ENCODE measurements around the gene TBRG1. TPM values are rescaled to one million over a fixed set of nuclear protein-coding genes. Genes with fewer than 3 reads are reported as not detected.

Gene TBRG1
- total RNA-seq, 1 donor from 2014 or later = 21.3 TPM

DNA sequence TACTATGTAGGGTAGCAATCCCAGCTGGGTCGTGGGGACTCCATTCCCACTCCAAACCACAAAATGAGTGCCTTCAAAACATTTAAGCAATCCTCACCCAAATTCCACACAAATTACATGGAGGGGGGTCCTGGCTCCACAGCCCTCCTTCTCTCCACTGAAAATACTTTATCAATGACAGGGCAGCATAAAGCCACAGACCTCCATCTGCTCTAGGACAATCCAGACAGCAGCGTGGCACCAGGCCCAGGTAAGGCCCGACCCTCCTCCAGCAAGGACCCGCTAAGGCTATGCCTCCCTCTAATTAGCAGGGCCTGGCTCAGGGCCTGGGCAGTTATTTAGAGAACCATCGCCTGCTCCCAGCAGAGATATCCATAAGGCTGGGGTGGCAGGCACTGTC, 11.6 kb upstream of the TBRG1 start, which contains the start of gene PANX3:
PANX3 (plus strand) TSS at position 365 of the 400 bp plus-strand sequence. CDS start 129 bp downstream, outside the sequence.
- intact Hi-C loops (cut with DNase I) = no loop called here
- no peak for DNase-seq (ENCODE audit: low spot score)

DNA sequence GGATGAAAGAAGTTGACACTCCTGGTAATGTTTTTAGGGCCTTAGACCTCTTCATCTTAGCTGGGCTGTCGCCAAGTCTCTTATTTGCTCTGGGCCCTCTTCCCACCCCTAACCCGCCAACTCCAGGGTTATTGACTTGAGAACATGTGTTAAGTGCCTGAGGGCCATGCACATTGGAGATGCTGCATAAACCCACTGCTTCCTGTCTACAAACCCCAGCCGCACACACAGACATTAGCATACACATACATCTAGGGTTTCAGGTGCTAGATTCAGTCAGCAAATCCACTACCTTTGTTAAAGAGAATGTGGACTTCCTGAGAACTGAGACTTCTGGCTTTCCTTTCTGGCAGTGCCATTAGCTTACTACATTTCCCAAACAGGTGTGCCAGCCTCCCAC, 10.6 kb upstream of the TBRG1 start:
- intact Hi-C loops (cut with DNase I) = no loop called here
- no peak for DNase-seq (ENCODE audit: low spot score)

DNA sequence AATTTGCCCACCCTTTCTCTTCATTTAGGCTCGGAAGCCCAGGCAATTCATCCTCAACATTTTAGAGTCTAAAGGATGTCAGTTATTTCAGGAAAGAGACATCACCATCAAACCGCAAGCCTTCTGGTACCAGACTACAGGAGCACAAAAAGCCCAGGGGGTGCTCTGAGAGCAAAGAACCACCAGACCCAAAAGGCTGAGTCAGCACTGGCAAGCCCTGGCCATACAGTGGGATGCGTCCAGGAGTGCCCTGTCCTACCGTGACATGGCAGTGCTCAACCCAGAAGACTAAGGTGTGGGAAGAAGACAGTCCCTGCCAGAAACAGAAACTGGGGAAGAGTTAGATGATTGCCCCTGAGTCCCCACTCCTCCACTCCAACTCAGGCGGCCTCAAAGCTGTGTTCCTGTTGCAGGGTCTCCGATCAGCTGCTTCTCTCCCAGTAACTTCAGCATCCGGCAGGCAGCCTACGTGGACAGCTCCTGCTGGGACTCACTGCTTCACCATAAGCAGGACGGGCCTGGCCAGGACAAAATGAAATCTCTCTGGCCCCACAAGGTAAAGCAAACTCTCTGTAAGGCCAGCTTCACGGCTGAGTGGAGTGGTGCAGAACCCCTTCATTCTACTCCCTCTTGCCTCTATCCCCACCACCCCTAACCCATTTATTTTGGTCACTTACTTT, 10.0 kb upstream of the TBRG1 start:
- DNase-seq (ENCODE audit: low spot score) = no peak
- intact Hi-C loops (cut with DNase I) = no loop called here

DNA sequence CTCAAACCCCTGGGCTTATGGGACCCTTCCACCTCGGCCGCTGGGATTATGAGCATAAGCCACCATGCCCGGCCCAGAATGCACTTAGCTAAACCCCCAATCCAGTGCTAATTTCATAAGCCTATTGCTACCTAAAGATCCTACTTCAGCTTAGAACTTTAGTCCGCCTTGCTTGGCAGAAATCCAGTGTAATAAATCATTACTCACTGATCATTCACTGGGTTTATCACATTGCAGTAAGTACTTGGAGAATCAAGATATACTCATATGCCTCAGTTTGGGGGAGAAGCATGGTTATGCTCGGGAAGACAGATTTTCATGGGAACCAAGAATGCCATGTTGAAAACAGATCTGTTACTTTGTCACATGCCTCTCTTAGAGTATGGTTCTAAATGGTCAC, 3.8 kb upstream of the TBRG1 start:
- intact Hi-C loops (cut with DNase I) = no loop called here
- no peak for DNase-seq (ENCODE audit: low spot score)

DNA sequence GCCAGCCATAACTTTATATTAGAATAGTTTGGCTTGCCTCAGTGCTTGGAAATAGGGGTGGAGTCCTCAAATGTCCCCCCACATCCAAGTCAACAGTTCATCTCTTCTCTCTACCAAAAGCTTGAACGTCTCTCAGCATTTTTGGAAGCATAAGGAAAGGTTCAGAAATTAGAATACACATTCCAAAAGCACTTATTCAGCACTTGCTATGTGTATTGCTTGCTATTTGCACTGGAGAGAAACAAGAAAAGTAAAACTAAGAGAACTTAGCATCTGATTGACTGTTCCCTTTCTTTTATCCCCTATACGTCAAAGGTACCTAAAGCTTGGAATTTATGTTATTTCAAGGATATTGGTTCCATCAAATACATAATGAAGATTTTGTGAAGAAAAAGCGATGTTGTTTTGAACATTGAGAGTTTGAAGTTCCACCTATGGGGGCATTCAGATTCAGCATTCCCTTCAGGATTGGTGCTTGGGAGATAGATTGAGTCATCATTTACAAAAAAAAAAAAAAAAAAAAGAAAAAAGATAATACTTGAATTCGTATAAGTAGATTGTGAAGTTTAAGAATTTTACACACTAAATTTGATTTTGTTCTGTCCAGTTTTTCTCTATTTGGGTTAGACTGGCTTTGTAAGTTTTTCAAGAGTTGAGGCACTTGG, 1.3 kb downstream of the TBRG1 start:
- no peak for DNase-seq (ENCODE audit: low spot score)
- intact Hi-C loops (cut with DNase I) = no loop called here

DNA sequence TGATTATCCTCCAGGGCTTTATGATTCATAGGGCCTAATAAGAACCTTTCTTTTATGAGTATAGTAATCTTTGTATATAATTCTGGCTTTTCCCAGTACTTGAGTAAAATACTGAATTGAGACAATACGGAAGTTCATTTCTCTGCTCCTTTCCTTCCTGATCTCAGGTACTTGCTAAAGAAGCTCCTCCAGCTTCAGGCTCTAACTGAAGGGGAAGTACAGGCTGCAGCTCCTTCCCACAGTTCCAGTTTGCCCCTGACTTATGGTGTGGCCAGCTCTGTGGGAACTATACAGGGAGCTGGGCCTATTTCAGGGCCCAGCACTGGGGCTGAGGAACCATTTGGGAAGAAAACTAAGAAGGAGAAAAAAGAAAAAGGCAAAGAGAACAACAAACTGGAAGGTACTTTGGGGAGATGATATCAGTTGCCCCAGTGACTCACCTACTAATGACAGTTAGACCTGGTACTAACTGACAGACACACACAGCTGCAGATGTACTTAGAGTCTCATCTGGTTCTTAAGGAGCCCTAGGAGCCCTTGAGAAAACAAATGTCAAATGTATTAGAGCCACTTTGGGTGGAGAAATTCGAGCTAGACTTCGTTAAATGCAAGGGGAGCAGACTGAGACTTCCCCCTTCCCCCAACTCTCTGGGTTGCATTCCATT, 3.0 kb downstream of the TBRG1 start:
- no peak for DNase-seq (ENCODE audit: low spot score)
- intact Hi-C loops (cut with DNase I) = no loop called here

DNA sequence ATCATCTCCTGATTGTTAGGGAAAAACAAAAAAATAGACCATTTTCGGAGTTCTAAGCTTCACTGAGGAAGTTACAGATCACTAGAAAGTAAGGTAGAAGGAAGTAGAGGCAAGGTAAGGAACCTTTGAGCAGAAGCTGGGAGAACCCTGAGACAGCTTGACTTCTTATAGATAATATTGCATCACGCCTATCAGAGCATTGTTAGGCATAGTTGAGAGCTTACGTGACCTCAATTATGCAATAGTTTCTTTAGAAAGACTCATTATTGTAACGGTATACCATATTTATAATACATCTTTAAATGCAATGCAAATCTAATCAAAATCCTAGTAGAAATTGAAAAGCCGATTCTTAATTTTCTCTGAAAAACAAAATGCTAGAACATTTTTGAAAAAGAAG, 4.9 kb downstream of the TBRG1 start:
- DNase-seq (ENCODE audit: low spot score) = no peak
- intact Hi-C loops (cut with DNase I) = no loop called here

DNA sequence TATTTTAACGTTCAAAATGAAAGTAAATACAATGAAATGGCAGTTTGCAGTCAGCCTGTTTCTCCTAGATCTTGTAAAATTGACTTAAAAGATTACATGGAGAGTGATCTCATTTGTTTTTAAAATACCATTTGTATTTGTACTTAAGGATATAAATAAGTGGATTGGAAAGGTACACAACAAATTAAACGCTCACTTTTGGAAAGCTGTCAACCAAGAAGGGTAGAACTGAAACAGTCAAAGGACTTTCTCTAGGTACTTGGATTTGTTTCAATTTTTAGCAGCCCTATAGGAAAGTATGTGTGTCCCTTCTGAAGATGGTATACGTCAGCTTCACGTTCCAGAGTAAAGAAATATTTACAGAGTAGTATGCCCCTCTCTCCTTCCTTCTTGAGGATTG, 7.3 kb downstream of the TBRG1 start:
- intact Hi-C loops (cut with DNase I) = no loop called here
- DNase-seq (ENCODE audit: low spot score) = no peak

DNA sequence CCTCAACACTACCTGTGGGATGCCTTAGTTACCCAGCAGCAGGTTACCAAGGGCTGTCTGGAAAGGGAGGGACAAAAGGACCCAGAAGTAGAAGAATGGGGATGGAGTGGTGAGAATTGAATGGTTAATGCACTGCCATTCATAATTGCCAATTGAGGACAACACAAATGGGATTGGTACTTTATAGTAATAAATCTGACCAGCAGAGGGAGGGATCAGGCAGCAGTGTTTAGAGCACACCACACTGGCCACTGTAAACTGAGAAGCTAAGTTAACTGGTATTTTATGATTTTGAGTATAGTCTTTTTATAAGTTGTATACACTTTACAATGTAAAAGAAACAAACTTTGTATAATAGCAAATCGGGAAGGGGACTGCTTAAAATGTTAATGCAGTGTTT, 10.7 kb downstream of the TBRG1 start:
- DNase-seq (ENCODE audit: low spot score) = no peak
- intact Hi-C loops (cut with DNase I) = no loop called here

DNA sequence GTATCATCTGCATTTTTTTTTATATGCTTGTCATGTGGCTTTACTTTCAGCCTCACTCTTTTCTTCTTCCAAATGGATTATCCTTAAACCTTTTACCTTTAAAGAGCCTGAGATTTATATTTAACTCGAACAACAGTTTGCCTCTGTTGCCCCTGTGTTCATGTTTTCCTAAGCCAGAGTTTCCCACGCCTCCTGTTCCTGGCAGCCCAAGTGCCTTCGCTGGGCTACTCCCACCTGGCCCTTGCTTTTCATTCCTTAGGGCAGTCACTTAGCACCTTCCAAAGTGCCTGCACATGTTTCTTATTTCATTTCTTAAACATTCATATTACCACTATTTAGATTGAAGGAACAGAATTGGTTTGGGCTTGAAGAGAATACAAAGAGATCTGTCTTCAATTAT, 13.3 kb downstream of the TBRG1 start:
- no peak for DNase-seq (ENCODE audit: low spot score)
- intact Hi-C loops (cut with DNase I) = no loop called here

DNA sequence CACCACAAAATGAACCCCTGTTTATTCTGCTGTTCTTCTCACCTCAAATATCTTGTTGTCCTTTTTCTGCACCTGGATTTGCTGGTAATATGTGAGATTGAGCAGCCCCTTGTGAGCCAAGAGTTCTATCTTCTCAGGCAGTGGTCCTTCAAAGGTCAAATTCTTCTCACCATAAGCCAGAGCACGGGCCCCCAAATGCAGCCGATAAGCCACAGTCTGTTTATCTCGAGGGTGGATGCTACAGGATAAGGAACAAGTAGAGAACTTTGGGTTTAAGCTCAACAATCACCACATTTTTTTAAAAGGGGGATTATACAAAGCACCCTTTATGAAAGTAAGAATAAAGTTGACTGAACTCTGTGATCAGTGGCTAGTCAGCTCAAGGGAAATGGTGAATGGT, 15.8 kb downstream of the TBRG1 start:
- no peak for DNase-seq (ENCODE audit: low spot score)
- intact Hi-C loops (cut with DNase I) = no loop called here

DNA sequence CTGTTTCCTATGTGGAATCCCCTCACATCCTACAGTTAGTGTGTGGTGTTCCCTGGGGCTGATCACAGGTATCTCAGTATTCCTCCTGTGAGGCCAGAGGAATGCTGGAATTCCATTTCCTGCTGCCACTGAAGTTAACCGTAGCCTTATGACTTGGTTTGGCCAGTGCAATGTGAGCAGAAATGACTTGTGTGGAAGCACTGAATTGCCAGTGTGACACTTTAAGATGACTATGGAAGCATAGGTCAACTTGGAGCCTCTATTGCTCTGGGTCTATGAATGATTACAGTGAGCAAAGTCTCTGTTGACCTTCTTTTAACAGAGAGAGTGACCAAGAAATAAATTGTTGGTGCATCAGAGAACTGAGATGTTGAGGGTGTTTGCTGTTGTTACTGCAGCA, 16.5 kb downstream of the TBRG1 start:
- no peak for DNase-seq (ENCODE audit: low spot score)
- intact Hi-C loops (cut with DNase I) = no loop called here

DNA sequence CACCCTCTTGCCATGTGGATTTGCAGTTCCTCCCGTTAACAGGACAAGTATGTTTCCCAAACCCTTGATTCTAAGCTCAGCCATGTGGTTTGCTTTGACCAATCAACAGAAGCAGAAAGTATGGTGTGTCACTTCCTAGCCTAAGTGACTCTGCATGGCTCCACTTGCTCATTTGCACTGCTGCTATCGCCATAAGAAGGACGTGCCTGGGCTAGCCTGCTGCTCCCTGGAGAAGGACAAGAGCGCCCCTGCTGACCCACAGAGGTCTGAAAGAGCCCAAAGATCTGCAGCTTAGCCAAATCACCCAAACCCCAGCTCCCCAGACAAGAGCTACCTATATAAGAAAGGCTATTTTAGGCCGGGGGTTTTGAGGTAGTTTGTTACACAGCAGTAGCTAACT, 18.0 kb downstream of the TBRG1 start:
- intact Hi-C loops (cut with DNase I) = no loop called here
- no peak for DNase-seq (ENCODE audit: low spot score)

DNA sequence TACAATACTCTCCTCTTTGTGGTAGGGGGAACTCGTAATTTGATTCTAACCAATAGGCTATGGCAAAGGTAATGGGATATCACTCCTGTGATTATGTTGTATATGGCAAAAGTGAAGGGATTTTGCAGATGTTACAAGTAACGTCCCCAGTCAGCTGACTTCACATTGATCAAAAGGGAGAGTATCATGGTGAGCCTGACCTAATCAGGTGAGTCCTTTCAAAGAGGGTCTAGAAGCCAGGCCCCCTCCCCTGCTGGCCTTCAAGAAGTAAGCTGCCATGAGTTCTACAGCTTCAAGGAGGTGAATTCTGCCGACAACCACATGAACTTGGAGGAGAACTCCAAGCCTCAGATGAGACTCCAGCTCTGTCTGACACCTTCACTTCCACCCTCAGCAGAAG, 20.0 kb downstream of the TBRG1 start:
- DNase-seq (ENCODE audit: low spot score) = no peak
- intact Hi-C loops (cut with DNase I) = no loop called here

DNA sequence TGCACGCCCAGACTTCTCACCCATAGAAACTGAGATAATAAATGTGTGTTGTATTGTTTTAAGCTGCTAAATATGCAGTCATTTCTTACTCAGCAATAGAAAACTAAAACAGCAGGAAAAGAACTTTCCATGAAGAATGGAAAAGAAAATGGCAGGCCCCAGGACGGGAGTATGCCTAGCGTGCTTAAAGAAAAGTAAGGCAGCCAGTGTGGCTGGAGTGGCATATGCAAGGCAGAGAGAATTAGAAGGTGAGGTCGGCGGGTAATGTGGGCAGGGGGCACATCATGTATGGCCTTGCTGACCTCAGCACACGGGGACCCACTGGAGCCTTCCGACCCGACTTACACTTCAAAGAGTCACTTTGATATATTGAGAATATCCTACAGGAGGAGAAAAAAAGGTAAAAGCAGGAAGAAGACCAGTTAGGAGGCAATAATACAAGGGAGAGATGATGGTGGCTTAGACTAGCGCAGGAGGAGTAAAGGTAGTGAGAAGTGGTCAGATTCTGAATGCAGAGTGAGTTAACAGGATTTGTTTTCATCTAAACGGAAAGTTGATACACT, 20.5 kb downstream of the TBRG1 start:
- DNase-seq (ENCODE audit: low spot score) = no peak
- intact Hi-C loops (cut with DNase I) = no loop called here

DNA sequence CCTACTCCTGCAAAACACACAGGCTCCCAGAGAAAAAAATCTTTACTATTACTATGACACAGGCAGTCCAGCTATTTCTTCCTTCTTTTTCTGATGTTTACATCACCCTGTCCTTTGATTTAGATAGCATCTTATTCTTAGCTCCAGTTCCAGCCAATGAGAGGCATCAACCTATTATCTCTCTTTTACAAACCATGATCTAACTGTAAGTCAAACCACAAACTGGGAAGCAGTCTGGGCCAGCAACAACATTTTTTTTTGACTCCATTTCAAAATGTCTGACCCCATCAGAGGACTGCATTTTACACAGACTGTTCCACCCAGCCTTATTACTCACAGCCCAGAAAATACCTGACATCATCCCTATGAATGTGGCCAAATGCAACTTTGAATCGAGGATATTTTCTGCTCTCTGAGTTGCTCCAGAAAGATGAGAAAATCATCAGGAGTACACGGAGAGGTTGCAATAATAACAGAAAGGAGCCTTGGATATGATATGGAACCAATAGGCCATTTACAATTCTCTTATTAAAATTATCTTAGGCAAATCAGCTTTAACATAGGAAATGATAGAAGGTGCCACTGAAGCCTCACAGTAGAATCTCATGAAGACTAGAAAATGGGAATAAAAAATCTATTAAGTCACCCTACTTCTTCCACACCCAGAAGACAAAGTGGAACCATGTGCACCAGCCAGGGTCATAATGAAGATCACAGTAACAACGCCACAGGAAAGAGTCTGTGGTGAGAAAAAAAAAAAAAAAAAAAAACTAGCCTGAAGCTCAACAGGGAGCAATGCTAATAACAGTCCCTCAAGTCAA, 21.2 kb downstream of the TBRG1 start:
- intact Hi-C loops (cut with DNase I) = loop anchor here (2.0 kb wide), 1 partner anchor 193 kb away; no protein-coding TSS in a partner anchor
- DNase-seq (ENCODE audit: low spot score) = no peak

DNA sequence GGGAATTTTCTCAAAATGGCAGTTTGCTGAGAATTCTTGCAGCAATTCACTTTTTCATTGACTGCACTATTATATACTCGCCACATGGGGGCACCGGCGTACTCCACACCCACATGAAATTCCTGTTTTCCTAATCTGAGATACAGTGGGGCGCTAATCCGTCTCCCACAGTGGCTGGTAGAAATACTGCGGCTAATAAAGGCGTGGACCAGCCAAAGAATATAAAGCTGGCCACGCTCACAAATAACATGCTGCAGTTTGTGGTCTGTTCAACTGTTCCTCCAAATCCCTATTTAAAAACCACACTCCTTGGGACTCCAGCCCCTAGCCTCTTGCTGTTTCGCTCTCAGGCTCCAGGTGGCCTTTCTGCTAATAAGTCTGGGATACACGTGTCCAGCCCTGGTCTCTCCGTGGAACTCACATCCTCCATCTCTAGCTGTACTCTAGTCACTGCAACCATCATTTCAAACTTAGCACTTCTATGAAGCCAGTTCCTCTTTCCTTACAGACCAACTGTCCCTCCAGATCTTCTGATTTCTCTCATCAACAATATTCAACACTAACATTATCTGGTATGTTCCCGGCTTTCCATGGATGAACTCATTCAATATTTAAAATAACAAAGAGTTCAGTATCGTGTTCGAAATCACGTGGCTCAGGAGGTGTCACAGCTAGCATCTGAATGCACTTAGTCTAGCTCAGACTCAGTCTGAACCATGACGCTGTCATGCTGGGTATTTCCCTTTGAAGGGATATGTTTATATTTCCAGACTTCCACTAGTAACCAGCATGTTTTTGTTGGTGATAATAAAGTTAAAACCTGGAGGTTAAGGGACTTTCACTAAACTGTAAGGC, 22.0 kb downstream of the TBRG1 start:
- intact Hi-C loops (cut with DNase I) = loop anchor here (2.0 kb wide), 1 partner anchor 192 kb away; no protein-coding TSS in a partner anchor
- DNase-seq (ENCODE audit: low spot score) = no peak

DNA sequence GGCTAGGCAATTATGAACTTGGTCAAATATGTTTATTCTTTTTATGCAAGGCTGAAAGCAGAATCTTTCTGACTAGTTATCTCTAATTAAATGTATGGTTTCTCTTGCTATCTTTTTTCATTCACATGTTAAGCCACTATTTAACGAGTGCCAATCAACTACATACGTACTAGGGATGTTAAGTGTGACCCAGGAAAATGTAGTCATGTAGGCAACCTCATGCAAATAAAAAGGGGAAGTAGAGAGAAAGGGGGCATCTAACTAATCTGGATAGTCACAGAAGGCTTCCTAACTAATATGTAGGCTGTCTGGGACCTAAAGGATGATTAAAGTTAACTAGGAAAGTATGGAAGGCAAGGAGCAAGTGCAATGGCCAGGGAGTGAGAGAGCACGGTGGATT, 23.5 kb downstream of the TBRG1 start:
- no peak for DNase-seq (ENCODE audit: low spot score)
- intact Hi-C loops (cut with DNase I) = no loop called here

DNA sequence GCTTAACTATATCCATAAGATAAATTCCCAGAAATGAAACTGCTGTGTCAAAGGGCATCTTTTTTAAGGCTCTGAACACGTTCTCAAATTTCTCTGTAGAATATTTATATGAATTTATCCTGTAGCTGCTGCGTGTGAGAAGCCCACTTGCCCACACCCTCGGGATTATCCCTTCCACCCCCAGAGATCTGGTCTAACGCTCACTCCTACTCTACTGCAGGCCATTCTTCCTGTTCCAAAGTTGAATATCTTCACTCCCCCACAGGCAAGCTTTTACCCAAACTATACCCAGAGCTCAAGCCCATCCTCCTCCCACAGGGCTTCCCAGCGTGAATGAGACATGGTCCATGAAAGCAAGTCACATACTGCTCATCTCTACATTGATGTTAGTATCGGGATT, 25.9 kb downstream of the TBRG1 start:
- DNase-seq (ENCODE audit: low spot score) = no peak
- intact Hi-C loops (cut with DNase I) = no loop called here

All from cardiac septum (tissue), 1 donor.